ENCODE measurements around the gene RALGAPB. TPM values are rescaled to one million over a fixed set of nuclear protein-coding genes. Genes with fewer than 3 reads are reported as not detected.

The RALGAPB gene
- total and polyA plus RNA-seq, 11 donors: 7.6 to 31.4 (median 26.0) TPM

- no peak for ATAC-seq
- 93 to 97% (median 95%) methylated on average over 3 of the region's 3 CpGs for WGBS, 4 donors
- Histone ChIP-seq H3K4me1 (no peaks in the 10 kb centered on the region), H3K27me3 (no peaks in the 10 kb centered on the region), H3K27ac (no peak overlapping the region), H3K4me3 (no peak overlapping the region), H3K9me3 (no peaks in the 10 kb centered on the region), H3K36me3 (peaks cover 0 to 100% (median 98%) of the 10 kb centered on the region in 9 donors)
- no peak for DNase-seq
- TF ChIP-seq CTCF (IDR thresholded peaks at IDR 0.05) (no peak), POLR2A (IDR thresholded peaks at IDR 0.05) (no peak)
- intact Hi-C loops (cut with DNase I): no loop called here
Measured at GRCh38 chr20:38548356-38549083, 75.9 kb downstream of the RALGAPB start.

GRCh38 chr20:38550274-38550673 lies 77.6 kb downstream of the RALGAPB start:
- peaks cover 0 to 100% (median 98%) of the 10 kb centered on the region in 9 donors for H3K36me3 ChIP-seq
- WGBS, 4 donors: 96 to 100% (median 99%) methylated on average over 1 of the region's 1 CpG
- no peaks in the 10 kb centered on the region for H3K4me1 ChIP-seq
- H3K9me3 ChIP-seq: peaks cover 0 to 4% (median 0%) of the 10 kb centered on the region in 12 donors
- intact Hi-C loops (cut with DNase I): no loop called here
- ATAC-seq: no peak
- no peaks in the 10 kb centered on the region for H3K27me3 ChIP-seq
- H3K27ac ChIP-seq: no peak overlapping the region
- no peak for DNase-seq
- TF ChIP-seq CTCF (IDR thresholded peaks at IDR 0.05) (peak in 1 of 12 donors; percentile 6), POLR2A (IDR thresholded peaks at IDR 0.05) (no peak)
- no peak overlapping the region for H3K4me3 ChIP-seq

- no peaks in the 10 kb centered on the region for H3K27me3 ChIP-seq
- DNase-seq (no peak), ATAC-seq (no peak)
Measured at GRCh38 chr20:38551056-38551626, 78.5 kb downstream of the RALGAPB start.

More at GRCh38 chr20:38551056-38551626, 78.5 kb downstream of the RALGAPB start:
- Histone ChIP-seq H3K27ac (no peak overlapping the region), H3K36me3 (peaks cover 0 to 100% (median 98%) of the 10 kb centered on the region in 9 donors), H3K9me3 (peaks cover 0 to 6% (median 0%) of the 10 kb centered on the region in 12 donors), H3K4me1 (no peaks in the 10 kb centered on the region), H3K4me3 (no peak overlapping the region)
- intact Hi-C loops (cut with DNase I): no loop called here
- TF ChIP-seq CTCF (IDR thresholded peaks at IDR 0.05) (no peak), POLR2A (IDR thresholded peaks at IDR 0.05) (no peak)
- WGBS, 4 donors: 84 to 92% (median 86%) methylated on average over 7 of the region's 7 CpGs

Data from heart left ventricle (tissue), 16 donors.